Transverse colon (tissue), 3 donors: ENCODE measurements around the gene ZBTB16.

ENCODE experiments used
- CTCF ChIP-seq, 5 experiments: fragments of 200-600 bp in 3 of 5; fragments of 450-650 bp in 2 of 5; sonication (generic) in 3 of 5; IDR thresholded peaks; 1 replicate in 2 of 5; 2 replicates in 3 of 5; pipeline ENCODE4 v1.5.1; 2016 to 2017; ENCODE audit warnings: antibody characterized with exemption in 5 of 5, inconsistent platforms in 3 of 5, mild to moderate bottlenecking in 2 of 5, moderate library complexity in 1 of 5
- EP300 ChIP-seq: sonication (generic); formaldehyde crosslinking; IDR thresholded peaks from one replicate; pipeline ENCODE4 v1.6.1; 2017; ENCODE audit warnings: antibody characterized with exemption, low read depth
- POLR2A ChIP-seq: fragments of 450-650 bp; IDR thresholded peaks from one replicate; pipeline ENCODE4 v1.6.1; 2016; ENCODE audit warnings: antibody characterized with exemption, mild to moderate bottlenecking, moderate library complexity

GRCh38 chr11:114053406-114053805 is 6.1 kb upstream of the ZBTB16 start:
- TF ChIP-seq POLR2A (no peak), CTCF (IDR thresholded peaks at IDR 0.05) (no peak), EP300 (no peak)
